Esophagus muscularis mucosa (tissue), 4 donors: Measurements from ENCODE around the gene ZNF280A. TPM values are rescaled to one million over a fixed set of nuclear protein-coding genes. Genes with fewer than 3 reads are reported as not detected.
"Not testable (repeated sequence)": the region's sequence is repeated elsewhere in the genome, so short reads cannot be mapped to it uniquely, and the experiment has no call there.

Experiments used
- DNase-seq: peaks from one replicate; pipeline ENCODE4 v3.0.0-alpha.2; 2017; ENCODE audit errors: extremely low spot score
- H3K27ac ChIP-seq, 4 donors: fragments of 200-600 bp; sonication (generic); replicated peaks in 1 of 4; 1 replicate in 3 of 4; 2 replicates in 1 of 4; pipeline ENCODE4 v1.5.1; 2016 to 2019; ENCODE audit warnings: mild to moderate bottlenecking in 1 of 4
- H3K27me3 ChIP-seq, 4 donors: fragments of 200-600 bp; sonication (generic); one replicate each; pipeline versions ENCODE4 v1.5.1 to v1.6.0; 2016 to 2019
- H3K36me3 ChIP-seq, 4 donors: fragments of 200-600 bp; sonication (generic); one replicate each; pipeline ENCODE4 v1.5.1; 2016 to 2019
- H3K4me1 ChIP-seq, 4 donors: fragments of 200-600 bp; sonication (generic); one replicate each; pipeline ENCODE4 v1.5.1; 2016 to 2019
- H3K4me3 ChIP-seq, 4 donors: fragments of 200-600 bp; sonication (generic); 1 replicate in 2 of 4; 2 replicates in 2 of 4; pipeline ENCODE4 v1.5.1; 2016 to 2019; ENCODE audit warnings: mild to moderate bottlenecking in 4 of 4, moderate library complexity in 1 of 4
- H3K9me3 ChIP-seq, 4 donors: fragments of 200-600 bp; sonication (generic); 1 replicate in 3 of 4; 2 replicates in 1 of 4; pipeline ENCODE4 v1.5.1; 2016 to 2019
- EP300 ChIP-seq: sonication (generic); formaldehyde crosslinking; IDR thresholded peaks from one replicate; pipeline ENCODE4 v1.6.1; 2017; ENCODE audit warnings: antibody characterized with exemption
- POLR2A ChIP-seq: fragments of 450-650 bp; IDR thresholded peaks from one replicate; pipeline ENCODE4 v1.6.1; 2017; ENCODE audit warnings: antibody characterized with exemption, moderate library complexity, mild to moderate bottlenecking, low read depth
- POLR2AphosphoS5 ChIP-seq, 2 donors: sonication (generic); formaldehyde crosslinking; IDR thresholded peaks; one replicate each; pipeline ENCODE4 v1.6.1; 2017; ENCODE audit warnings: antibody characterized with exemption in 2 of 2
- WGBS: methylation state at CpG from one replicate; pipeline ENCODE4 v1.1.5; 2018; 5-methylcytosine and 5-hydroxymethylcytosine counted together
- intact Hi-C: fragments of 100-400 bp; cut with DNase I; formaldehyde crosslinking; loops from one replicate; pipeline ENCODE4 v1.15.1; 2023
- total RNA-seq, 4 donors: library from RNA; depleted of rRNA; stranded (reverse); fragments of >200 nt; gene quantifications; one replicate each; pipeline versions ENCODE4 v1.1.0 to v1.2.1, GENCODE V29; 2016
- TF ChIP-seq, protein P1 (sequence below), 3 experiments: fragments of 200-600 bp in 2 of 3; fragments of 450-650 bp in 1 of 3; sonication (generic) in 2 of 3; IDR thresholded peaks; one replicate each; pipeline ENCODE4 v1.5.1; 2017 to 2019; ENCODE audit warnings: antibody characterized with exemption in 3 of 3, mild to moderate bottlenecking in 2 of 3, moderate library complexity in 1 of 3

ZNF280A gene
- total RNA-seq, 4 donors from 2014 or later, result not detected

- H3K4me1 ChIP-seq, result peaks cover 5 to 17% (median 10%) of the 10 kb centered on the region in 4 donors
- intact Hi-C loops, result no loop called here
- H3K9me3 ChIP-seq, result peaks cover 0 to 14% (median 12%) of the 10 kb centered on the region in 4 donors
- no peak within 1 kb of the TSS for H3K27ac ChIP-seq
- TF ChIP-seq POLR2AphosphoS5 (IDR thresholded peaks at IDR 0.05) (no peak), POLR2A (no peak), EP300 (no peak)
- TF ChIP-seq, protein P1, sequence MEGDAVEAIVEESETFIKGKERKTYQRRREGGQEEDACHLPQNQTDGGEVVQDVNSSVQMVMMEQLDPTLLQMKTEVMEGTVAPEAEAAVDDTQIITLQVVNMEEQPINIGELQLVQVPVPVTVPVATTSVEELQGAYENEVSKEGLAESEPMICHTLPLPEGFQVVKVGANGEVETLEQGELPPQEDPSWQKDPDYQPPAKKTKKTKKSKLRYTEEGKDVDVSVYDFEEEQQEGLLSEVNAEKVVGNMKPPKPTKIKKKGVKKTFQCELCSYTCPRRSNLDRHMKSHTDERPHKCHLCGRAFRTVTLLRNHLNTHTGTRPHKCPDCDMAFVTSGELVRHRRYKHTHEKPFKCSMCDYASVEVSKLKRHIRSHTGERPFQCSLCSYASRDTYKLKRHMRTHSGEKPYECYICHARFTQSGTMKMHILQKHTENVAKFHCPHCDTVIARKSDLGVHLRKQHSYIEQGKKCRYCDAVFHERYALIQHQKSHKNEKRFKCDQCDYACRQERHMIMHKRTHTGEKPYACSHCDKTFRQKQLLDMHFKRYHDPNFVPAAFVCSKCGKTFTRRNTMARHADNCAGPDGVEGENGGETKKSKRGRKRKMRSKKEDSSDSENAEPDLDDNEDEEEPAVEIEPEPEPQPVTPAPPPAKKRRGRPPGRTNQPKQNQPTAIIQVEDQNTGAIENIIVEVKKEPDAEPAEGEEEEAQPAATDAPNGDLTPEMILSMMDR (IDR thresholded peaks at IDR 0.05), result peak; percentile 36 to 45 (median 39)
- H3K27me3 ChIP-seq, result peaks cover 0 to 26% (median 0%) of the 10 kb centered on the region in 4 donors
- no peaks in the 10 kb centered on the region for H3K36me3 ChIP-seq
- H3K4me3 ChIP-seq, result peak within 1 kb of the TSS; percentile 53 to 65 (median 54)
- DNase-seq, result no peak
- 2% methylated on average over 22 of the region's 72 CpGs for WGBS
Observed at GRCh38 chr22:22508274-22509176, 11.5 kb downstream of the ZNF280A start, which contains the start of gene ZNF280B. Gene ZNF280B (minus strand): TSS chr22:22508742. CDS start chr22:22489398, 19,344 bp downstream.

DNA sequence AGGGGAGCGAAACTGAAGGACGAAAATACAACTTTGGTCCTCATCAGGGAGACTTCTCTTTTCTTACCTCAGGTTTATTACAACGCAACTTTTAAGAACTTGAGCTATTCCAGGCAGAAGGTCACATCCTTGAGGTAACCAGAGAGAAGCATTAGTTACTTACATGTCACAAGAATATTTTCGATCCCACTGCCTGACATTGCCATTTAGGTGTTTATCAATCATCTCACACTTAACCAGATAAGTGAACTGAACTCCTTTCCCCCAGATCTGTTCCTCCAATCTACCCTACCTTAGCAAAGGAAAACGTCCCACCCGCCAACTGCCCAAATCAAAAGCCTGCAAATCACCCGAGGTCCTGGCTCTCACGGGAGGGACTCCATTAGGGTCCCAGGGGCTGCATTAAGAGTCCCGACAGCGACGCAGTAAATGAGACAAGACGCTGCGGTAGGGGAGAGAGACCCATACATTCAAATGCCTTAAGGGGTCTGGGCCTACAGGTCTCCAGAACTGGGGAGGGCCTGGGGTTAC is 12.3 kb downstream of the ZNF280A start:
- peaks cover 0 to 19% (median 0%) of the 10 kb centered on the region in 4 donors for H3K27me3 ChIP-seq
- no peaks in the 10 kb centered on the region for H3K36me3 ChIP-seq
- no peak overlapping the region for H3K27ac ChIP-seq
- 36% methylated on average over 13 of the region's 13 CpGs for WGBS
- H3K4me1 ChIP-seq, result peaks cover 5 to 17% (median 10%) of the 10 kb centered on the region in 4 donors
- DNase-seq, result no peak
- H3K4me3 ChIP-seq, result peak overlapping the region; percentile 53 to 65 (median 54)
- TF ChIP-seq EP300 (no peak), POLR2AphosphoS5 (IDR thresholded peaks at IDR 0.05) (no peak), POLR2A (no peak)
- TF ChIP-seq, protein P1 (IDR thresholded peaks at IDR 0.05), result no peak
- peaks cover 0 to 14% (median 12%) of the 10 kb centered on the region in 4 donors for H3K9me3 ChIP-seq
- intact Hi-C loops, result no loop called here

DNA sequence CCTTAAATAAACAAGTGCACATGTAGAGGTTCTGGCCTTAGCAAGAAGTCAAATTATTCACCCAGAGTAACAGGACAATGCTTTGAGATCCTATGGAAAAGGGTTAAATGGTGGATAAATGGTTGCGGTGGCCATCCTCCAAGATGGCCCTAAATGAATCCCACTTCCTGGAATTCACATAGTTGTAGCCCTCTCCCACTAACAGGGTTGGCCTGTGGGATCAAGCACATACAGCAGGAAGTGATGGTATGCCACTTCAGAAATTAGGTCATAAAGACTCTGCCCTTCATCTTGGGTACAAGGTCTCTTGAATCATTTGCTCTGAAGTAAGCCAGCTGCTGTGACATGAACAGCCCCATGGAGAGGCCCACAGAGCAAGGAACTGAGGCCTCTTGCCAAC is 13.3 kb downstream of the ZNF280A start:
- Histone ChIP-seq H3K36me3 (no peaks in the 10 kb centered on the region), H3K27ac (no peak overlapping the region), H3K27me3 (peaks cover 0 to 12% (median 0%) of the 10 kb centered on the region in 4 donors), H3K9me3 (peaks cover 0 to 14% (median 12%) of the 10 kb centered on the region in 4 donors), H3K4me1 (peaks cover 5 to 17% (median 10%) of the 10 kb centered on the region in 4 donors), H3K4me3 (no peak overlapping the region)
- no peak for DNase-seq
- intact Hi-C loops, result no loop called here
- TF ChIP-seq, protein P1 (IDR thresholded peaks at IDR 0.05), result no peak
- no peak for TF ChIP-seq POLR2A
- 100% methylated on average over 1 of the region's 1 CpG for WGBS

GRCh38 chr22:22498267-22498666 is 21.8 kb downstream of the ZNF280A start:
- TF ChIP-seq EP300 (no peak), POLR2AphosphoS5 (IDR thresholded peaks at IDR 0.05) (no peak)
- H3K27me3 ChIP-seq, result no peaks in the 10 kb centered on the region
- H3K4me3 ChIP-seq, result no peak overlapping the region
- 75% methylated on average over 2 of the region's 2 CpGs for WGBS
- no peaks in the 10 kb centered on the region for H3K9me3 ChIP-seq
- intact Hi-C loops, result no loop called here
- DNase-seq, result no peak
- peaks cover 0 to 2% (median 0%) of the 10 kb centered on the region in 4 donors for H3K36me3 ChIP-seq
- no peaks in the 10 kb centered on the region for H3K4me1 ChIP-seq
- no peak overlapping the region for H3K27ac ChIP-seq

GRCh38 chr22:22491589-22491988 is 28.5 kb downstream of the ZNF280A start:
- WGBS, result 94% methylated on average over 3 of the region's 3 CpGs
- intact Hi-C loops, H3K4me3 ChIP-seq: not testable (repeated sequence)

More at GRCh38 chr22:22491589-22491988, 28.5 kb downstream of the ZNF280A start:
- H3K36me3 ChIP-seq, DNase-seq, H3K27ac ChIP-seq, H3K9me3 ChIP-seq, H3K4me1 ChIP-seq, H3K27me3 ChIP-seq: not testable (repeated sequence)
